ENCODE measurements around the gene FAM222B. TPM values are rescaled to one million over a fixed set of nuclear protein-coding genes. Genes with fewer than 3 reads are reported as not detected.
A peak's percentile ranks its signal among the peaks of the same experiment; 100 is the strongest.

The FAM222B gene
- polyA plus RNA-seq, 2 of the 4 experiments (the other 2 are of a cell fraction): 10.7 to 15.6 TPM

GRCh38 chr17:28750178-28751047, 92.2 kb downstream of the FAM222B start (continued):
- no peak for TF ChIP-seq FOXS1 (CRISPR knock-in tag; IDR thresholded peaks at IDR 0.05)
- TF ChIP-seq RCOR1 (IDR thresholded peaks at IDR 0.05; ENCODE audit: low read depth, low read length): no peak
- TF ChIP-seq CTCF (IDR thresholded peaks at IDR 0.05): peak; percentile 99
- no peak for TF ChIP-seq PHF8 (IDR thresholded peaks at IDR 0.05; ENCODE audit: borderline replicate concordance, low read depth)
- TF ChIP-seq GATA3 (IDR thresholded peaks at IDR 0.05; ENCODE audit: borderline replicate concordance): no peak
- no peak for TF ChIP-seq E2F6 (IDR thresholded peaks at IDR 0.05; ENCODE audit: borderline replicate concordance, low read depth)
- 0 out of 2 replicates have a peak, but pooled peaks have one; percentile 9 for TF ChIP-seq PBX3 (IDR thresholded peaks at IDR 0.05)
- no peak for TF ChIP-seq BHLHE40 (IDR thresholded peaks at IDR 0.05; ENCODE audit: low read depth, low read length)
- peak; percentile 89; the same call in 1 of the 2 replicates for TF ChIP-seq POLR2AphosphoS2 (conservative IDR thresholded peaks at IDR 0.05; ENCODE audit: low read length)
- TF ChIP-seq MAFK (IDR thresholded peaks at IDR 0.05; ENCODE audit: partially characterized antibody): no peak
- peak; percentile 27 for TF ChIP-seq CHD2 (IDR thresholded peaks at IDR 0.05; ENCODE audit: low read length, partially characterized antibody)
- TF ChIP-seq HDAC2 (IDR thresholded peaks at IDR 0.05): no peak
- 0 out of 2 replicates have a peak, but pooled peaks have one; percentile 3 for TF ChIP-seq FOSB (CRISPR knock-in tag; IDR thresholded peaks at IDR 0.05)
- TF ChIP-seq NFE2L2 (conservative IDR thresholded peaks at IDR 0.05; ENCODE audit: low read length): 0 out of 2 replicates have a peak, but pooled peaks have one; percentile 25
- peak; percentile 34; the same call in 1 of the 3 replicates for TF ChIP-seq BCL3 (IDR thresholded peaks at IDR 0.05)
- TF ChIP-seq SMC3 (IDR thresholded peaks at IDR 0.05): peak; percentile 98
- no peak for TF ChIP-seq KDM1A (IDR thresholded peaks at IDR 0.05; ENCODE audit: low read depth)
- TF ChIP-seq REST (IDR thresholded peaks at IDR 0.05): peak; percentile 2; the same call in 1 of the 2 replicates
- TF ChIP-seq TFCP2L1 (CRISPR knock-in tag; IDR thresholded peaks at IDR 0.05): no peak
- TF ChIP-seq CEBPB (IDR thresholded peaks at IDR 0.05): peak in 1 of 2 experiments; percentile 3; a peak in 1 of 4 replicates

Data from A549 (cell line).